ENCODE results near the gene ATP5PB. TPM values are rescaled to one million over a fixed set of nuclear protein-coding genes. Genes with fewer than 3 reads are reported as not detected.

Gene ATP5PB
- total RNA-seq, 1 donor from 2014 or later = 265 TPM

DNA sequence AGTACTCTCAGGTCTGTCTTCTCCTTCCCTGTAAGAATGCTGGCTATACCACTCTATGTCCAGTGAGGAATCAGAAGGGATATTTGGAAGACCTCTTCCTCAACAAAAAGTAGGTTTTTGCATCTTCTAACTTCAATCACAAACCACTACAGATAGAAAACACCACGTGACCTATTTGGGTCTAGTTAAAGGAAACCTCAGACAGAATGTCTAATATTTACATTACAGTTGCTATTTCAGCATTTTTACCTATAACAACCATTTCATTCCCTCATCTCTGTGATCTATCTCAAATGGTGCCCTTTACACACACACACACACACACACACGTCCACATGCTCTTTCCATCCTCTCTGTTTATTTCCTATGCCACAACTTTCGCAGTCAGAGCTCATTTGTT lies 62.1 kb downstream of the ATP5PB start:
- H3K27ac ChIP-seq (ENCODE audit: low read depth, low read length) = no peak overlapping the region

More for the DNA sequence above, 62.1 kb downstream of the ATP5PB start:
- H3K36me3 ChIP-seq (ENCODE audit: control insufficient read depth in 3 of 3, insufficient read depth in 3 of 3, low read length in 3 of 3) = no peaks in the 10 kb centered on the region
- peaks cover 0 to 8% (median 4%) of the 10 kb centered on the region in 3 donors for H3K27me3 ChIP-seq (ENCODE audit: control insufficient read depth in 3 of 3, insufficient read depth in 3 of 3, low read length in 3 of 3)
- H3K4me3 ChIP-seq (ENCODE audit: low read length in 3 of 3) = no peak overlapping the region
- H3K4me1 ChIP-seq (ENCODE audit: control insufficient read depth in 3 of 3, insufficient read depth in 3 of 3, low read length in 3 of 3) = peaks cover 38 to 46% (median 39%) of the 10 kb centered on the region in 3 donors
- H3K9ac ChIP-seq (ENCODE audit: low read depth in 1 of 3, low read length in 3 of 3) = no peak overlapping the region
- H3K9me3 ChIP-seq (ENCODE audit: control insufficient read depth in 3 of 3, low read length in 3 of 3) = no peaks in the 10 kb centered on the region

Small RNAs within 50 kb of the gene (small RNA-seq; reads per million reads assigned to genes)
- gene RF00019 (not detected), gene RNU6-792P (not detected)

Other genes with a start within 250 kb of the ATP5PB start
- gene DENND2D, start 248.8 kb upstream of the ATP5PB start, total RNA-seq = 3.7 TPM
- gene CHI3L2, start 221.8 kb upstream of the ATP5PB start, total RNA-seq = 1.0 TPM
- not detected for gene CHIA, start 158.6 kb upstream of the ATP5PB start, total RNA-seq
- gene OVGP1, start 21.7 kb upstream of the ATP5PB start, total RNA-seq = 0.52 TPM
- 13.0 TPM for gene WDR77, start 208 bp upstream of the ATP5PB start, total RNA-seq
- gene C1orf162, start 24.5 kb downstream of the ATP5PB start, total RNA-seq = under 0.01 TPM
- 0.52 TPM for gene ADORA3, start 54.2 kb downstream of the ATP5PB start, total RNA-seq
- 1.6 TPM for gene TMIGD3, start 54.2 kb downstream of the ATP5PB start, total RNA-seq
- 16.7 TPM for gene RAP1A, start 170.3 kb downstream of the ATP5PB start, total RNA-seq